Limb (tissue), 2 donors: ENCODE measurements around the gene PCDH20.
"Not testable (repeated sequence)": the region's sequence is repeated elsewhere in the genome, so short reads cannot be mapped to it uniquely, and the experiment has no call there.

ENCODE experiments used
- DNase-seq, 2 donors: peaks; one replicate each; pipeline ENCODE4 v3.0.0-alpha.2; 2016; ENCODE audit errors: extremely low spot score in 2 of 2

PCDH20 gene, protein sequence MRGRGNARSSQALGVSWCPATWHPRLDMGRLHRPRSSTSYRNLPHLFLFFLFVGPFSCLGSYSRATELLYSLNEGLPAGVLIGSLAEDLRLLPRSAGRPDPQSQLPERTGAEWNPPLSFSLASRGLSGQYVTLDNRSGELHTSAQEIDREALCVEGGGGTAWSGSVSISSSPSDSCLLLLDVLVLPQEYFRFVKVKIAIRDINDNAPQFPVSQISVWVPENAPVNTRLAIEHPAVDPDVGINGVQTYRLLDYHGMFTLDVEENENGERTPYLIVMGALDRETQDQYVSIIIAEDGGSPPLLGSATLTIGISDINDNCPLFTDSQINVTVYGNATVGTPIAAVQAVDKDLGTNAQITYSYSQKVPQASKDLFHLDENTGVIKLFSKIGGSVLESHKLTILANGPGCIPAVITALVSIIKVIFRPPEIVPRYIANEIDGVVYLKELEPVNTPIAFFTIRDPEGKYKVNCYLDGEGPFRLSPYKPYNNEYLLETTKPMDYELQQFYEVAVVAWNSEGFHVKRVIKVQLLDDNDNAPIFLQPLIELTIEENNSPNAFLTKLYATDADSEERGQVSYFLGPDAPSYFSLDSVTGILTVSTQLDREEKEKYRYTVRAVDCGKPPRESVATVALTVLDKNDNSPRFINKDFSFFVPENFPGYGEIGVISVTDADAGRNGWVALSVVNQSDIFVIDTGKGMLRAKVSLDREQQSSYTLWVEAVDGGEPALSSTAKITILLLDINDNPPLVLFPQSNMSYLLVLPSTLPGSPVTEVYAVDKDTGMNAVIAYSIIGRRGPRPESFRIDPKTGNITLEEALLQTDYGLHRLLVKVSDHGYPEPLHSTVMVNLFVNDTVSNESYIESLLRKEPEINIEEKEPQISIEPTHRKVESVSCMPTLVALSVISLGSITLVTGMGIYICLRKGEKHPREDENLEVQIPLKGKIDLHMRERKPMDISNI

DNA sequence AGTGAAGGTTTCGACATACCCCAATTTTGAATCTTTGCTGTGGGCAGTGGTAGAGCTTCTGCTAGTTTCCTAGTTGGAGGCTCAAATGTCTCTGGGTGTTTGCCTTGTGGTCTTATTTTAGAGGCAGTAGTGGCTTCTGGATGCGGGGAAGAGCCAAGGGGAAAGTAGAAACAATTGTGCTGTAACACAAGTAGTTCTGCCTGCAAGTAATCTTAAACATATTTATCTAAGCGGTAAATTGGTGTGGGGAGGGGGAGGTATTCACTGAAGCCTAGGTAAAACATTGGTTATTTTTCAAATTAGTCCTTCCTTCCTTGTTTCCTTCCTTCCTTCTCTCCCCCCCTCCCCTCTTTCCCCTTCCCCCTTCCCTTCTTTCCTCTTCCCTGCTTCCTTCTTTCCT lies at the start of gene PCDH20:
PCDH20 (minus strand) TSS at position 101 of the 400 bp plus-strand sequence. CDS start 691 bp downstream, outside the sequence.
- DNase-seq, result no peak

DNA sequence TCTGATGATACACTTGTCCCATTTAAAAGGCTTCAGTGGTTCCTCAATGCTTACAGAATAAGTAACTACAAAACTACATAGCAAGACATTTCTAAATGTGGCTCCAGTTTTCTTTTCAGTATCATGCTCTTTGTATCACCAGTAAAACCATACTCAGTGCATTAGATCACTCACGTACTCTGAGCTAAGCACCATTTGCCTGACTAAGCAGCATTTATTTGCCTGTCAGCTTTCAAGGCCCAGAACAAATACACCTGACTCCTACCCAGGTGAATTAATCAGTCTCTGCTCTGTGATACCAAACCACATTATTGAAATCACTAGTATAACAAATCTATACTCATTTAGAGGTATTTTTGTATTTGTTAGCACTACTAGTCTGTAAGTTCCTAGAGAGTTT lies 47.4 kb upstream of the PCDH20 start:
- DNase-seq, result no peak

DNA sequence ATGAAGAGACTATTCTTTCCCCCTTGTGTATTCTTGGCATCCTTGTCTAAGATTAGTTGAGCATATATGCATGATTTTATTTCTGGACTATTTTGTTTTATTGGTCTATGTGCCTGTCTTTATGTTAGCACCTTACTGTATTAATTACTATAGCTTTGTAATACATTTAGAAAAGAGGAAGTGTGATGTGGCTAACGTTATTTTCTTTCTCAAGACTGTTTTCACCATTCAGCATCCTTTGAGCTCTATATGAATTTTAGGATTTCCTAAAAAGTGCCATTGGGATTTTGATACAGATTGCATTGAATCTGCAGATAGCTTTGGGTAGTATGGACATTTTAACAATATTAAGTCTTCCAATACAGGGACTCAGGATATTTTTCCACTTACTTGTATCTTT lies 37.5 kb upstream of the PCDH20 start:
- DNase-seq, result no peak

DNA sequence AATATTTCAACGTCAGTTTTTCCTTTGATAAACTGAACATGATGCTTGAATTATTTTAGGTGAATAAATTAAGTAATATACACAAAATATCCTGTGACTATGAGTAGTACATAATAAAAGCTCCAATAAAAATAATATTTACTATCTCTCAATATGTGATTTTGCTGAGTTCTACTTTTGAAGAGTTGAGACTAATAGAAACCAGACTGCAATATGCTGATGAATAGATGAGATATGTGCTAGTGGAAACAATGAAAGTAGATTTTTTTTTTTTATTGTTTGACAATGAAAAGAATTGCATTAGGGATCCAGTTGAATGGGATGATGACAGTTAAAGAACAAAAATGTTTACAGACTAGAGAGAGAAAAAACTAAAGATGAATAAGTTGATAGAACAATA lies 16.4 kb upstream of the PCDH20 start:
- DNase-seq, result no peak

DNA sequence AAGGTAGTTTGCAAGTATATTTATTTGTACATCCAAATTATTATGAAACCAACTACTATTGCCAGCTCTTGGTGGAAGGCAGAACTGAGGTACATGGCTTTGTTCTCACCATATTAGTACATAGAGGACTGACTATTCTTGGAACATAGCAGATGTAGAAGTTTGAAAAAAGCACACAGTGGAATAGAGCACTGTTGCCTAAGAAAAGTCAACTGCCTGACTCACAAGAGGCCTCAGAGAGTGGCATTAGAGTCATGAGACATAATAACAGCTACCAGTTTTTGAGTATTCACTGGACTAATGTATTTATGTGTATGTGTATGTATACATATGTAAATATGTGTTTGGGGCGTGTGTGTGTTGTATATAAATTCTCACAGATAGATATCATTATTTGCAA lies 8.3 kb upstream of the PCDH20 start:
- DNase-seq, result no peak

DNA sequence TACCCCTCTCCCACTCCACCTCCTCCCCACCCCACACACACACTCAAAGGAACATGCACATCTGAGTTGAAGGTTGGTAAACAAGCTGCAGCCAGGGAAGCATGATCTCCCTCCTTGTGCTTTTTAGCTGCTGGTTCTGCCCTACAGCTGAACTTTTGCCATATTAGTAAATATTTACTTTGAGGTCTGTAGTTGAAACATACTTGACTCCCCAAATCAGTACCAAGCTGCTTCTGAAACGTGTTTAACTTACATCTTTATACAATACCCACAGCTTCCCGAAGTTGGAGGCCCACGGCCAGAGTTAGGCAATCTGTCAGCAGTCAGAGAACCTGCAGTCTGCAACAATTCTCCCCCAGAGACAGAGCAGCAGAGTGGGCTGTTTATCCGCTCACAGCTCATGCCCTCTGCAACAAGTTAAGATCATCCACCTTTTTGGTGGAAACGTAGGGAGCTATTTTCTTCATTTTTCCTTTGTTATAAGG lies 1.5 kb upstream of the PCDH20 start:
- no peak for DNase-seq

DNA sequence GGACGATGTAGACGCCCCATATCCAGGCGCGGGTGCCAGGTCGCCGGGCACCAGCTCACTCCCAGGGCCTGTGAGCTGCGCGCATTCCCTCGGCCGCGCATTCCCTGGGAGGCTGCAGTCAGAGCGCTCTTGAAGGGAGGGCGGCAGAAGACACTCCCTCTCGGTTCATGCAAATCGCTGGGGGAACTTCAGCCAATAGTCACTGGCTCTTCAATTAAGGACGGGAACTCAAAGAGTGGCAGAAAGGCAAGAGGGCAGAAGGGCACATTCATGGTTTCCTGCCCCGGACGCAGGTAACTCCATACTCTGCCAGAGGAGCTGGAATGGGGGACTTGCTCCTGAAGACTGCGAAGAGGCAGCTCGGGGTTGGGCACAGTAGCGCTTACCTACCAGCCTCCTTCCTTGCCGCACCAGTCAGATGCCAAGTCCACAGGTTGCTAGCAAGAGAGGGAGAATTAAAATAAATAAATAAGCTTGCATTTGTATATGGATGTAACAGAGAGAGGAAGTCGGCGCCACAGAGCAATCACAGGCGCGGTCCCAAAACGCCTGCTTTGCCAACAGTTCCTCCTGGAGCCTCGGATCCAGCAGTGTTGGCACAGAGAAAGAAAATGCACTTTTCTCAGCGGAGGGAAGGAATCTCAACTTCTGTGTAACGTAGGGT lies 459 bp downstream of the PCDH20 start:
- peak; percentile 24 to 66 for DNase-seq

DNA sequence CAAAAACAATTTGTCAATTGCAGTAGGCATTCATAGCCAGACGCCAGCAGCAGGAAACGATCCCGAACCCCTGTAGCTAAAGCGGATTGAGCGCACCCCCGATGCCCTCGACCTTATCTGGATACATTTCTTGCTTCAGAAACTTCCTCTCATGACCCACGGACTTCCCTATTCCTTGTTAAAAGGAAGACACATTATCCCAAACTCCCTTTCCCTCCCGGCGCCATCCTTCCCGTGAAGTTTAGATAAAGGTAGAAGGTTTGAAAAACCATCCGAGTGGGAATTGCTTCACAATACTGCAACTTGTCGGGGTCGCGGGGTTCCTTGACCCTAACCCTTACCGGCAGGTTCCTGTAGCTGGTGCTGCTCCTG lies 977 bp downstream of the PCDH20 start:
- peak in 1 of 2 donors; percentile 29 for DNase-seq

DNA sequence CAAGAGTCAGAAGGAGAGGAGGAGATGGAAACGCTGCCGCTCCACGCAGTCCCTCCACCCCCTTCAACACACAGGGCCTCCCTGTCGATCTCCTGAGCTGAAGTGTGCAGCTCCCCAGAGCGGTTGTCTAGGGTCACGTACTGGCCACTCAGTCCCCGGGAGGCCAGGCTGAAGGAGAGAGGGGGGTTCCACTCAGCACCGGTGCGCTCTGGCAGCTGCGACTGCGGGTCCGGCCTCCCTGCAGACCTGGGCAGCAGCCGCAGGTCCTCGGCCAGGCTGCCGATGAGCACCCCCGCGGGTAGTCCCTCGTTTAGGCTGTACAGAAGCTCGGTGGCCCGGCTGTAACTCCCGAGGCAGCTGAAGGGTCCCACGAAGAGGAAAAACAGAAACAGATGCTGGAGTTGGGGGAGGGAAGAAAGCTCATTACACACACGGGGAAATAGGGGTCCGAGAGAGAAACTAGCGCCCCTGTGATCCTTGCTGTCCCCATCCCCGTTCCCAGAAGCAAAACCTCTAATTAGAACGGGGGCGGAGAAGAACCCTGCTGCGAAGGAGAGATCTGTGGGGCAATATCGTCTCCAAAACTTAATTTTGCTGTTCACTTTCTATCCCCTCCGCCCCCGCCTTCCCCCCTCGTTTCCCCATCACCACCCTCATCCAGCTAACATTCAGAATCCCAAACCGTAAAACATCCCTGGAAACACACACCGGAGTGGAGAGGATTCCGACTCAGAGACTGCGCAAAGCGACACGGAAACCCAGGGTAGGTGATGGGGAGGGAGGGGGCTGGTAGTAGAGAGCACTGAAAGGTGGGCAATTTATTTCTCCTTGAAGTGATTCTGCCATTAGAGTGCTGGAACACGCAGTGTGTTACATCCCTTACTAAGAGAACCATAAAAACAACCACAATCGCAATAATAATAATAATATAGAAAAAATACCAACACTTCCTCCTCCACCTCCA lies 1.8 kb downstream of the PCDH20 start:
- peak in 1 of 2 donors; percentile 42 for DNase-seq

DNA sequence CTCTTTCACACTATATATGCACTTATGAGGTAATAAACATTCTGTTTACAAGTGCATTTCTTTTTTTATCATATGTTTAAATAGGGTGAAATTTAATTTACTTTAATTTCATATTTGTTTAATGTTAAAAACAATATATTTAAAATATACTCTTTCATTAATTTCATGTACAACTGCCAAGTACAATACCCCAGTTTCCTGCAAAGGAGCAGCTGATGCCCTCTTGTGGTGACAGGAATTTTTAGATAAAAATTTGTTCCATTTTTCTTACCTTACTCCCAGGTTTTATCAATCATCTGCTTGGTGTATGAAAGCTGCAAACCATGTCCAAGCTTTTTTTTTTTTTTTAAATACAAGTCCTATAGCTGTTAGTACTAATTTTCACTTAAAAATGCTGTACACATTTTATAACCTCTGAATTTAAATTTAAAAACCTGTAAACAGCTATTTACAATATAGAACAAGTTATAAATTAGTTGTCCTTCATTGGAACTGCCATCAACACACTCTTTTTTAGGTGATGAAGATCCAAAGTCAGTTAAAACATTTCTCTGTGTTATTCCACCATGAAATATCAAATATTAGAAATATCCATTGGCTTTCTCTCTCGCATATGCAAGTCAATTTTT lies 4.9 kb downstream of the PCDH20 start:
- DNase-seq, result no peak

DNA sequence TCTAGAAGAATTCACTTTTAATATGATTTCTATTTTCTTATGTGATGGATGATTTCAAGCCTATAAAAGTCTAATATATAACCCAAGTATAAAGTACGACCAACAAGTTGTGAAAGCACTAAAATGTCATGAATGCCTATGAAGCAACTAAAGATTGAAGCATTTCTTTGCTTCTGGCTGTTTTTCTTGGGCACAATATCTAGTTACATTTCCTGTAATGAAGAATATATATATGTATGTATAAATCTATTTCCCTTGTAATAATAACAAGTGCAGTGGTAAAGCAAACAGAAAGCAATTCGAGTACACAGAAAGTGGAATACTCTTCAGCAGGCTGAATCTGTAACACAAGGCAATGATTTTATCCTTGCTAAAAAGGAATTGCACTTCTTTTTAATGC lies 5.4 kb downstream of the PCDH20 start:
- DNase-seq, result no peak

DNA sequence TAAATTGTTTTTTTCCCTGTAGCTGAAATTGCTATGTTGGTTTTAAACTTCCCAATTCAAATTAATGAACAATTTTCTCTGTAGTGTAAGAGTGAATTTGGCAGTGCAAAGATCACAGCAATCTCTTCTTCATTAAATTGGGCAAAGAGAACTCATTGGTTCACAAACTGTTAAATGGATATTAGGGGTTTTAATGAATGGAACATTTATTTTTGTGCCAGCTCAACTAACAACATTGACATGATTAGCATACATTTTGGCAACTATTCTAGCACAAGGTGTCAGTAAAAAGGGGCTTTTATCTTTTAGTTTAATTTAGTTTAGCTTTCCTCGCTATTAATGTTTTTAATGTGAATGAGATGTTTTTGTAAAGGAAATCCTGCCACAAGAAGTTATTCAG lies 7.1 kb downstream of the PCDH20 start:
- no peak for DNase-seq

DNA sequence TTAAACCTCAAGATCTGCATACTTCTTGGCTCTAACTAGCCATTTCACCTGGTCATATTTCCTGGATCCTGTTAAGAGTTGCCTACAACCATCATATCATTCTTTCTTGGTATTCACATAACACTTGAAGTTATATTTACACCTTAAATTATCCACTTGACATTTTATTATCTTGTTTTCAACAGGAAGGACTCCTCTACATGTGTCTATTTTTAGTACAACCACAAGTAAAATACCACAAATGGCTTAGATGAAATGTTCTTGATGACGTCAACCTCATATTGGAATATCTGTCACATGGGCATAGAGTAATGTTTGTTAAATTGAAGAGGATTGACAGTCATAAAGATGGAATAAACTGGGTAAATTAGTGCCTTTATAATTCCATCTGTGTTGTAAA lies 9.4 kb downstream of the PCDH20 start:
- DNase-seq, result no peak

DNA sequence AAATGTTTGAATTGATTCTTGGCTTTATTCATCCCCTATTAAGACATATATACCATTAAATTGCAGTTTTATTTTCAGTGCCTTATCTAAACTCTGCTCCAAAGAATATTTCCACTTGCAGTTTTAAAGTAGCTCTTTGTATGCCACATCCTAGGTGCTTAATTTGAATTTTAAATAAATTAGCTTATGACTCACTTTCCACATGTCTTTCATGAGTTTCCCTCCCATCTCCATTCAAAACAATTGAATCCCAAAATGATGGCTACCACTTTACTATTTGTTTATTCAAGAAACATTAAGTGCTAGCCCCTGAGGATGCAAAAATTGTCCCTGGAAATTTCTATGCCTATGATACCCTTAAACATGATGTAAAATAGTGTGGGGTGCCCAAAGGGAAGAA lies 19.5 kb downstream of the PCDH20 start:
- no peak for DNase-seq

DNA sequence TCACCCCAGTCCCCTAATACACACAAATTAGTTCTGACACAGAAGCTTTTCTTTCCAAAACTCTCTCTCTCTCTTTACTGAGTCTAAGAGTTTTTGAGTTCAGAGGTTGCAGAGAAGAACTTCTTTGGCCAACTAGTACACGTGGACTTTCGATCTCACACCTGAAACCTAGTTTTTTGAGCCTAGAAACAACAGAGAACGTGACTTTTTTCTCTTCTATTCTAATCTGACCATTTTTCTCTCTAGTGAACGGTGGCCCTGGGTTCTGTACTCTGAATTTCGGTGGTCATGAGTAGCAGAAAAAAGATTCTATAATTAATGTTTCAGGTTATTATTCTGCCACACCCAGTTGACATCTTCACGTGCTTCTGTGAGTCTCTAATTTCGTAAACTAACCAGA lies 24.2 kb downstream of the PCDH20 start:
- no peak for DNase-seq

DNA sequence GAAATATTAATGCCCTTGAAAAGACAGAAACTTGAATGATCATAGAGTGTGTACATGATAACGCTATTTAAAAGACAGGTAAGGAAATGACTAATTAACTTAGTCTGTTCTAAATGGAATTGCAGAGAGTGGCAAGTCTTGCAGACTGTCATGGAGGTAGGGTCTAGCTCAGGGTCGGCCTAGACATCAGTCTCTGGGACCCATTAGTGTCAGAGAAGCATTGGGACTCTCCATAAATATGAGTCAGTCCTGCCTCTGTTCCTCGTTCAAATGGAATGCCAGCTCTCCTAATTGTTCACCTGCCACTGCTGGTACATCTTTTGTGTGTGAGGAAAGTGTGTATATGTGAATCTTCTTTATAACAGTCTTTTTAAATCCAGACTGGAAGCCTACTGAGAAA lies 28.0 kb downstream of the PCDH20 start:
- no peak for DNase-seq

DNA sequence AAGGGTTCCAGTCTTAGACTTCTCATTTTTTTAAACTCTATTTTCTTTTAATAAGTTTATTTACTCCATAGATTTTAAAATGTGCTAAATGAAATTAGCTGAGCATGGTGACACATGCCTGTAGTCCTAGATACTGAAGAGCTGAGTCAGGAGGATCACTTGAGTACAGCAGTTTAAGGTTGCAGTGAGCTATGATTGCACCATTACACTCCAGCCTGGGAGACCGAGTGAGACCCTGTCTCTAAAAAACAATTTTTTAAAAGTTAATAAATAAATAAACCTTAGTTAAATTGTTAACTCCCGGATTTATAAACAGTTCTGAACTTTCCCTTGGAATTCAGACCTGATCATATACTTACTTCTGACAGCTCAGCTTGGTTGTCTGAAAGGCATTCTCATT lies 32.5 kb downstream of the PCDH20 start:
- no peak for DNase-seq

DNA sequence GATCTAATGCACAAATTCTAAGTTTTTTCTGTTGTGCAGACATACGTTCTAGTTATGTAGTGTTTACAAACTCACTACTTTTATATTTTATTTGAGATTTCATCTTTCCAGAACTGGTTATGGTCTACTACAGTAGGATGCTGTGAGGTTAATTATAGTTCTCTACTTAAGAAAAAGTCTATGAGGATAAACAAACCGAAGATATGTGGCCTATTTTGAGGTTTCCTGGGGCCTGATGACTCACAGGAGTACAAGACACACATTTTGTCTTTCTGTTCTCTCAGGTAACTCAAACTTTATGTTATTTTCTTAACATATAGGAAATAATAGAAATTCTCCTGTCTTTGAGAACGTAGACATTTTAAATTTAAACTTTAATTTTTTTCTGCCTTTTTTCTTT lies 45.1 kb downstream of the PCDH20 start:
- no peak for DNase-seq

DNA sequence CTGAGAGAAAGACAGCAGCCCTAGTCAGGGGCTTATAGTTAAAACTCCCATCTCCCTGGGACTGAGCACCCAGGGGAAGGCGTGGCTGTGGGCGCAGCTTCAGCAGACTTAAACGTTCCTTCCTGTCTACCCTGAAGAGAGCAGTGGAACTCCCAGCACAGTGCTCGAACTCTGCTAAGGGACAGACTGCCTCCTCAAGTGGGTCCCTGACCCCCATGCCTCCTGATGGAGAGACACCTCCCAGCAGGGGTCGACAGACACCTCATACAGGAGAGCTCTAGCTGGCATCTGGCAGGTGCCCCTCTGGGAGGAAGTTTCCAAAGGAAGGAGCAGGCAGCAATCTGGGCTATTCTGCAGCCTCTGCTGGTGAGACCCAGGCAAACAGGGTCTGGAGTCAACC lies 51.0 kb downstream of the PCDH20 start:
- not testable (repeated sequence) for DNase-seq

DNA sequence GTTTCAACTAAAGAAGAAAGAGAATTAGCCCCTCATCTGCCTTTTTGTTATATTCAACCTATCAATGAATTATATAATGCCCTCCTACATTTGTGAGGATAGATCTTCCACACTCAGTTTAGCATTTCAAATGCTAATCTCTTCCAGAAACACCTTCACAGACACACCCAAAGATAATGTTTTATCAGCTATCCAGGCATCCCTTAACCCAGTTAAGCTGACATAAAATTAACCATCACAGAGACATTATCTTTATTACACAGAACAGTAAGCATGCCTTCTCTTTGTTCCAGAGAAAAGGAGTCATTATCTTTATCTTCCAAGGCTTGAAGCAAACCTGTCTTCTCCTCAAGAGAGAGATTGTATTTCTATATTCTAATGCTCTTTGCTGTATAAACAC lies 53.1 kb downstream of the PCDH20 start:
- DNase-seq, result no peak
